Caco-2 (cell line): Measurements from ENCODE around the gene C16orf96. TPM values are rescaled to one million over a fixed set of nuclear protein-coding genes. Genes with fewer than 3 reads are reported as not detected.

Experiments used
- BruUV-seq: library from RNA; stranded (reverse); fragments of 400-500 nt; replicated peaks from 2 replicates; lab custom pipeline; 2021; lab: Mats Ljungman, UMichigan
- CTCF ChIA-PET: fragments of 300-600 bp; sonication (Branson Sonifier 250); formaldehyde crosslinking; loops from one replicate; lab custom pipeline; 2022; ENCODE audit warnings: antibody characterized with exemption; lab: Charles Lee
- POLR2A ChIA-PET: fragments of 300-600 bp; sonication (Branson Sonifier 250); formaldehyde crosslinking; loops from one replicate; lab custom pipeline; 2022; ENCODE audit warnings: antibody characterized with exemption; lab: Charles Lee
- DNase-seq, 2 experiments: peaks; one replicate each; pipeline versions ENCODE4 v3.0.0 to v3.0.0-alpha.2; 2020 to 2022
- H3K27me3 ChIP-seq: replicated peaks from 2 replicates; pipeline ENCODE4 v1.6.0; 2011; ENCODE audit warnings: low read length; ENCODE audit not compliant: control insufficient read depth, insufficient read depth
- H3K36me3 ChIP-seq: 2 replicates; pipeline ENCODE4 v1.5.1; 2011; ENCODE audit warnings: low read length; ENCODE audit not compliant: control insufficient read depth, insufficient read depth
- H3K4me1 ChIP-seq: fragments of 250-450 bp; sonication (Bioruptor Pico); 2 replicates; pipeline ENCODE4 v1.5.1; 2020; ENCODE audit warnings: mild to moderate bottlenecking
- H3K4me3 ChIP-seq: 2 replicates; pipeline ENCODE4 v1.5.1; 2011; ENCODE audit warnings: low read depth, mild to moderate bottlenecking, control low read depth, low read length
- H3K9me3 ChIP-seq: fragments of 250-450 bp; sonication (Bioruptor Pico); 2 replicates; pipeline ENCODE4 v1.5.1; 2020; ENCODE audit warnings: mild to moderate bottlenecking, moderate library complexity
- H3K27ac Mint-ChIP-seq: one replicate; pipeline ENCODE4 v1.8.0; 2022; ENCODE audit warnings: mixed read lengths; ENCODE audit not compliant: unreplicated experiment
- H3K27me3 Mint-ChIP-seq: one replicate; pipeline ENCODE4 v1.8.0; 2022; ENCODE audit warnings: mixed read lengths; ENCODE audit not compliant: insufficient read depth, unreplicated experiment
- H3K36me3 Mint-ChIP-seq: one replicate; pipeline ENCODE4 v1.8.0; 2022; ENCODE audit warnings: mild to moderate bottlenecking, mixed read lengths; ENCODE audit not compliant: insufficient read depth, unreplicated experiment
- H3K4me1 Mint-ChIP-seq: one replicate; pipeline ENCODE4 v1.8.0; 2022; ENCODE audit warnings: low read depth, mixed read lengths; ENCODE audit not compliant: unreplicated experiment
- H3K4me3 Mint-ChIP-seq: one replicate; pipeline ENCODE4 v1.8.0; 2022; ENCODE audit warnings: mild to moderate bottlenecking, moderate library complexity, mixed read lengths; ENCODE audit not compliant: unreplicated experiment
- H3K9me3 Mint-ChIP-seq: one replicate; pipeline ENCODE4 v1.8.0; 2022; ENCODE audit warnings: mixed read lengths; ENCODE audit not compliant: unreplicated experiment
- CTCF ChIP-seq, 2 experiments: fragments of 200-600 bp in 1 of 2; IDR thresholded peaks; 1 replicate in 1 of 2; 2 replicates in 1 of 2; pipeline versions ENCODE4 v1.5.1 to v1.8.0; 2011 to 2022; ENCODE audit warnings: antibody characterized with exemption in 1 of 2, control low read depth in 1 of 2, inconsistent platforms in 1 of 2, low read depth in 1 of 2, low read length in 1 of 2, mild to moderate bottlenecking in 1 of 2, moderate library complexity in 1 of 2; ENCODE audit not compliant: insufficient read depth in 1 of 2, severe bottlenecking in 1 of 2, unreplicated experiment in 1 of 2
- intact Hi-C: fragments of 100-400 bp; cut with micrococcal nuclease; formaldehyde crosslinking; loops from one replicate; pipeline ENCODE4 v1.10.0; 2022; ENCODE audit not compliant: unreplicated experiment
- total RNA-seq: library from RNA; stranded (reverse); gene quantifications from 2 replicates; pipeline ENCODE4 v1.2.3, GENCODE V29; 2022

Gene C16orf96
- total RNA-seq, 1 experiment from 2014 or later: 0.11 TPM

GRCh38 chr16:4529085-4530060 is 26.8 kb upstream of the C16orf96 start:
- Histone ChIP-seq H3K4me3 (no peak overlapping the region), H3K9me3 (no peaks in the 10 kb centered on the region), H3K27me3 (no peaks in the 10 kb centered on the region), H3K36me3 (no peaks in the 10 kb centered on the region; the same call in 1 of the 2 replicates), H3K4me1 (no peaks in the 10 kb centered on the region)
- Mint-ChIP-seq H3K4me1 (no peaks in the 10 kb centered on the region), H3K4me3 (no peak overlapping the region), H3K36me3 (peaks cover 12% of the 10 kb centered on the region), H3K27ac (no peak overlapping the region), H3K9me3 (no peaks in the 10 kb centered on the region), H3K27me3 (no peaks in the 10 kb centered on the region)
- DNase-seq: no peak
- CTCF ChIA-PET: interaction anchor here (0.5 kb wide), 1 partner anchor 19 kb away, joined by 4 read pairs; no protein-coding TSS in a partner anchor
- POLR2A ChIA-PET: no interaction called here
- no TSS peak for BruUV-seq
- no peak for TF ChIP-seq CTCF (IDR thresholded peaks at IDR 0.05; ENCODE audit: insufficient read depth in 1 of 2, low read depth in 1 of 2, low read length in 1 of 2, severe bottlenecking in 1 of 2, unreplicated experiment in 1 of 2)
- intact Hi-C loops: no loop called here

DNA sequence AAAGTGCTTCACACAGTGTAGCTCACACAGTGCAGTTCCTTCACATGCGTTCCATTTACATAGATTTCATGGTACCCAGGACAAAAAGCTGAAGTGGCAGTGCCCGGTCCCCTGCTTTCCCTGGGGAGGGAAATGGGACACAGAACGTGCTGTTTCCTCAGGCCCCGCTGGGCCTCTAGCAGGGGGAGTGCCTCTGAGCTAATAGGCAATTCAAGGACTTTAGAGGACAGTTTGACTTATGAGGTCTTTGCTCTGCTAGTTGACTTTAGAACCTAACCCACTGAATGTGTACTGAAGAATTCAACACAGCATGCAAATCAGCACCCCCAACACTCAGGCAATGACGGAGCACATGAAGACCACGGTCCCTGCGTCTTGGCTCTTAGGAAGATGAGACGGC is 24.3 kb upstream of the C16orf96 start:
- POLR2A ChIA-PET: no interaction called here
- Mint-ChIP-seq H3K27me3 (no peaks in the 10 kb centered on the region), H3K9me3 (no peaks in the 10 kb centered on the region), H3K36me3 (peaks cover 11% of the 10 kb centered on the region), H3K4me1 (no peaks in the 10 kb centered on the region), H3K4me3 (no peak overlapping the region), H3K27ac (no peak overlapping the region)
- no peak for DNase-seq
- no peaks in the 10 kb centered on the region for H3K9me3 ChIP-seq
- H3K36me3 ChIP-seq: no peaks in the 10 kb centered on the region; the same call in 1 of the 2 replicates
- intact Hi-C loops: no loop called here
- no peak for TF ChIP-seq CTCF (IDR thresholded peaks at IDR 0.05; ENCODE audit: insufficient read depth in 1 of 2, low read depth in 1 of 2, low read length in 1 of 2, severe bottlenecking in 1 of 2, unreplicated experiment in 1 of 2)
- no peaks in the 10 kb centered on the region for H3K27me3 ChIP-seq
- peaks cover under 1% of the 10 kb centered on the region for H3K4me1 ChIP-seq
- CTCF ChIA-PET: interaction anchor here (0.5 kb wide), 1 partner anchor 283 kb away, joined by 3 read pairs; no protein-coding TSS in a partner anchor
- no TSS peak for BruUV-seq
- no peak overlapping the region for H3K4me3 ChIP-seq

DNA sequence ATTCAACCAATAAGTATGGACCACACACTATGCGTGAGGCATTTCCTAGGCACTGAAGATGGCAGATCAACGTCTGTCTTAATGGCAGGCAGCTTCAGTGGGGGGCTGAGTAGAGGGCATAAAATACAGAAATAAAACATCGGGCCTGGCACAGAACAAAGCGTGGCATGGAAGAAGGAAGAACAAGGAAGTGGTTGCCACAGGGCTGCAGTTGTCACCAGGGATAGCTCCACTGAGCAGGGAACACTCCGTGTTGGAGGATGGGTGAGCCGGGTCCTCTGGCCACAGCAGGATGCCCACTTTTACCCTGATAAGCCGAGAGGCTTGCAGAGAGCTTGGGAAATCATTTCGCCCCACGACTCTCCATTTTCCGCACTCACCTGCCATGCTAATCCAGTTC is 23.9 kb upstream of the C16orf96 start:
- no peaks in the 10 kb centered on the region for H3K9me3 Mint-ChIP-seq
- no TSS peak for BruUV-seq
- ChIA-PET POLR2A (no interaction called here), CTCF (interaction anchor here (0.5 kb wide), 1 partner anchor 283 kb away, joined by 3 read pairs; no protein-coding TSS in a partner anchor)
- no peak overlapping the region for H3K27ac Mint-ChIP-seq
- DNase-seq: no peak
- no peaks in the 10 kb centered on the region for H3K9me3 ChIP-seq
- no peaks in the 10 kb centered on the region for H3K4me1 Mint-ChIP-seq
- H3K27me3 Mint-ChIP-seq: no peaks in the 10 kb centered on the region
- H3K36me3 ChIP-seq: no peaks in the 10 kb centered on the region; the same call in 1 of the 2 replicates
- H3K27me3 ChIP-seq: no peaks in the 10 kb centered on the region
- no peak overlapping the region for H3K4me3 Mint-ChIP-seq
- TF ChIP-seq CTCF (IDR thresholded peaks at IDR 0.05; ENCODE audit: insufficient read depth in 1 of 2, low read depth in 1 of 2, low read length in 1 of 2, severe bottlenecking in 1 of 2, unreplicated experiment in 1 of 2): no peak
- intact Hi-C loops: no loop called here
- no peak overlapping the region for H3K4me3 ChIP-seq
- peaks cover 15% of the 10 kb centered on the region for H3K36me3 Mint-ChIP-seq
- peaks cover 5% of the 10 kb centered on the region for H3K4me1 ChIP-seq
